Globus pallidus (tissue), 1 donor: Measurements from ENCODE around the gene GPR84.
A peak's percentile ranks its signal among the peaks of the same experiment; 100 is the strongest.
"Not testable (repeated sequence)": the region's sequence is repeated elsewhere in the genome, so short reads cannot be mapped to it uniquely, and the experiment has no call there.

ENCODE experiments used
- DNase-seq: peaks from one replicate; pipeline ENCODE4 v3.0.0-alpha.2; 2015; ENCODE audit warnings: low spot score

Gene GPR84

GRCh38 chr12:54325442-54326109 is 38.7 kb downstream of the GPR84 start:
- not testable (repeated sequence) for DNase-seq

- DNase-seq, result peak; percentile 99
Observed at GRCh38 chr12:54324617-54325441, 39.5 kb downstream of the GPR84 start, which contains the start of gene COPZ1. Gene COPZ1, plus strand, starts transcription at chr12:54325131. Its CDS starts 33 bp downstream, at chr12:54325164.

DNA sequence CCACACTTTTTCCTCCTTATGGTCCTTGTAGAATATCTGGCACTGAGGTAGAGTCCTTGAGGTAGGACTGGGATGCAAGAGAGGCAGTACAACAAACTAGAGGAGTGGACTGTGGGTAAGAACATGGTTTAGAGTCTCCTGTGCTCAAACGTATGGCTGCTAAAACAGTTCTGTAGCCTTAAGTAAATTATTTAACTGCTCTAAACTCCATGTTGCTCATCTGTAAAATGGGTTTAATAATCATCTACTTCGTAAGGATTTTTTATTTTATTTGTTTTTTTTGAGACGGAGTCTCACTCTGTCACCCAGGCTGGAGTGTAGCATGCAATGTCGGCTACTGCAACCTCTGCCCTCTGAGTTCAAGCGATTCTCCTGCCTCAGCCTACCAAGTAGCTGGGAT is 42.9 kb downstream of the GPR84 start:
- no peak for DNase-seq
